Peyer's patch (tissue), 4 donors: ENCODE results near the gene PSMD9.
A peak's percentile ranks its signal among the peaks of the same experiment; 100 is the strongest.

ENCODE experiments used
- POLR2A ChIP-seq, 2 donors: fragments of 450-650 bp; IDR thresholded peaks; one replicate each; pipeline ENCODE4 v1.5.1; 2017; ENCODE audit warnings: antibody characterized with exemption in 2 of 2, mild to moderate bottlenecking in 2 of 2, moderate library complexity in 2 of 2
- TF ChIP-seq, protein P1 (sequence below), 6 experiments: fragments of 450-650 bp in 4 of 6; fragments of 200-600 bp in 2 of 6; sonication (generic) in 1 of 6; IDR thresholded peaks; one replicate each; pipeline ENCODE4 v1.5.1; 2017 to 2019; ENCODE audit warnings: antibody characterized with exemption in 6 of 6, mild to moderate bottlenecking in 3 of 6, moderate library complexity in 1 of 6

DNA sequence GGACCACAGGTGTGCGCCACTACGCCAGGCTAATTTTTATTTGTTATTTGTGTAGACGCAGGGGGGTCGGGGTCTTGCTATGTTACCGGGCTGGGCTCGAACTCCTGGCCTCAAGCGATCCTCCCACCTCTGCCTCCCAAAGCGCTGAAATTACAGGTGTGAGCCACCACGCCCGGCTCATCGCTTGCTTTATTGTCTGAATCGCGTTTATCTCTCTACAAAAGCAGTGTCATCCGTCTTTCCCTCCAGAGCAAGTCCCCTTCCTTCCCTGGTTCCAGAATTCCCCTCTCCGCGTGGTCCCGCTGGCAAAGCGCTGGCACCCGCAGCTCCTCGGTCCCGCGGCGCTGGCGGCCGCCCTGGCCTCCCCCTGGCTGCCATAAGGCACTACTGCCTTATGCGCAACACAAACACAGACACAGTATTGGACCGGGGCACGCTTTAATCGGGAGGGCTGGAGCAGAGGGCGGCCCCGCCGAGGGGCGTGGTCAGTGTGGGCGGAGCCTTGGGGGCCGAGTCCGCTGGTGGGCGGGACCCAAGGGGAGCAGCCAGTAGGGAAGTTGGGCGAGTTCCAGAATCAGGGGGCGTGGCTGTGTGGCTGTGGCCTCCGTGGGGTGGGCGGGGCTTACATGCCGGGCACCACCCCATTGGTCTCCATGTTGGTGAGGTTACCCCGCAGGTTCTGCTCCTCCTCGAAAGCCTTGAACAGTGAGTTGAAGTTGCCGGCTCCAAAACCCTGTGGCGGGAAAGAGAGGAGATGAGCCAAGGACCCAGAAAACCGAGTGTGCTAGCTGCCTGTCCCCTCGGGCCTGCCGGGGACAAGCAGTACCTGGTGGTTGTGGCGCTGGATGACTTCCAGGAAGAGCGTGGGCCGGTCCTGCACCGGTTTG is 49.2 kb upstream of the PSMD9 start:
- TF ChIP-seq, protein P1, sequence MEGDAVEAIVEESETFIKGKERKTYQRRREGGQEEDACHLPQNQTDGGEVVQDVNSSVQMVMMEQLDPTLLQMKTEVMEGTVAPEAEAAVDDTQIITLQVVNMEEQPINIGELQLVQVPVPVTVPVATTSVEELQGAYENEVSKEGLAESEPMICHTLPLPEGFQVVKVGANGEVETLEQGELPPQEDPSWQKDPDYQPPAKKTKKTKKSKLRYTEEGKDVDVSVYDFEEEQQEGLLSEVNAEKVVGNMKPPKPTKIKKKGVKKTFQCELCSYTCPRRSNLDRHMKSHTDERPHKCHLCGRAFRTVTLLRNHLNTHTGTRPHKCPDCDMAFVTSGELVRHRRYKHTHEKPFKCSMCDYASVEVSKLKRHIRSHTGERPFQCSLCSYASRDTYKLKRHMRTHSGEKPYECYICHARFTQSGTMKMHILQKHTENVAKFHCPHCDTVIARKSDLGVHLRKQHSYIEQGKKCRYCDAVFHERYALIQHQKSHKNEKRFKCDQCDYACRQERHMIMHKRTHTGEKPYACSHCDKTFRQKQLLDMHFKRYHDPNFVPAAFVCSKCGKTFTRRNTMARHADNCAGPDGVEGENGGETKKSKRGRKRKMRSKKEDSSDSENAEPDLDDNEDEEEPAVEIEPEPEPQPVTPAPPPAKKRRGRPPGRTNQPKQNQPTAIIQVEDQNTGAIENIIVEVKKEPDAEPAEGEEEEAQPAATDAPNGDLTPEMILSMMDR (IDR thresholded peaks at IDR 0.05), result peak; percentile 15 to 74 (median 56)
- peak in 1 of 2 donors; percentile 76 for TF ChIP-seq POLR2A (IDR thresholded peaks at IDR 0.05)
